Measurements from ENCODE around the gene FBXL17. TPM values are rescaled to one million over a fixed set of nuclear protein-coding genes. Genes with fewer than 3 reads are reported as not detected.

Gene FBXL17
- total RNA-seq, 2 donors from 2014 or later = 12.5 to 14.5 TPM

DNA sequence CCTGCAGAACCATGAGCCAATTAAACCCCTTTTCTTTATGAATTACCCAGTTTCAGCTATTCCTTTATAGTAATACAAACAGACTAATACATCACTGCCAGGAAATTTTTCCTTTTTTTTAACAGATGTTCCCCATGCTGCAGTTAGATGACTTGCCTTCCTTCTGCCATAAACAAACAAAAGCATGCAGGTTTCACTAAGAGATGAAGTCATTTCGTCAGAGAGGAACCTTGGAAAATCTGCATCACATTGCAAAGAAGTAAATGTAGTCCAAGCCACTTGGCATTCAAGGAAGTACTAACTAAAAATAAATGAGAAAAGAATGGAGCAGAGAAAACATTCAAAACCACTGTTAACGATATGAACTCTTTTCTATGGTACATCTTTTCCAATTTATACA, 517.1 kb downstream of the FBXL17 start:
- ATAC-seq (replicated peaks in 1 of 2) (no peak), DNase-seq (no peak)
- Mint-ChIP-seq H3K4me1 (ENCODE audit: low read depth) (no peaks in the 10 kb centered on the region), H3K36me3 (ENCODE audit: insufficient read depth in 2 of 2) (peaks cover 0 to 3% of the 10 kb centered on the region in 2 donors), H3K27ac (no peak overlapping the region), H3K9me3 (no peaks in the 10 kb centered on the region), H3K4me3 (no peak overlapping the region), H3K27me3 (ENCODE audit: low read depth) (no peaks in the 10 kb centered on the region)

DNA sequence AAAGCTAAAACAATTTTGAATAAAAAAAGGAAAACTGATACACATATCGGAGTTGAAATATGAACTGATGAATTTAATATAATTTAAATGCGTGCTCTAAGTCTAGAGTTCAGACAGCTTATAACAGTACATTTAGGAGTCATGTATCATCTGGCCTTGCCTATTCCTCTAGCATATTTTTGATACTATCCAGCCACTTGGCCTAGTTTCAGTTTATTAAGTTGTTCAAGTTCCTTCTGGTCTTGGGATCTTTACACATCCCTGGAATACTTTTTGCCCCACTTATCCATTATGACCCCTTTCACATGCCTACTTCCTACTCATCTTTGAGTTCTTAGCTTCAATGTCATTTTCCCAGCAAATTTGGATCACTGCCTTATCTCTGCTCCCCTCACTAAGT, 518.8 kb downstream of the FBXL17 start:
- Mint-ChIP-seq H3K4me3 (no peak overlapping the region), H3K9me3 (no peaks in the 10 kb centered on the region), H3K36me3 (ENCODE audit: insufficient read depth in 2 of 2) (peaks cover 0 to 2% of the 10 kb centered on the region in 2 donors), H3K27ac (no peak overlapping the region), H3K27me3 (ENCODE audit: low read depth) (no peaks in the 10 kb centered on the region), H3K4me1 (ENCODE audit: low read depth) (no peaks in the 10 kb centered on the region)
- ATAC-seq (replicated peaks in 1 of 2) = no peak
- no peak for DNase-seq

DNA sequence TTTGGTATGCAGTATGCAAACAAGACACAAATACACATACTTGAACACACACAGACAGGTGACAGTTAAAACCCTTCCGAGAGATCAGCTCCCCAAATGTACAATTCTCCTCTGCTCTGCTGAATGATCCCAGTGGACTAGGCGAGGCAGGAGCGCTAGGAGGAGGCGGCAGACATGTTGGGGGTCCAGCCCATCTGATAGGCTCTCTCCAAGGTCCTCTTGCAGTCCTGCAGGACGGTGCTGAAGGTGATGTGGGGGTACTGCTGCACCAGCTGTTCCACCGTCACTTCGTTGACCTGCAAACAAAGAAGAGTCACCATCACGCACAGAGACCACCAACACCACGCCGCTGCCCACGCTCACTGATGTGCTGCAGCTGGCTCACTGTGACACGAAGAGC, 520.3 kb downstream of the FBXL17 start:
- no peak for DNase-seq

DNA sequence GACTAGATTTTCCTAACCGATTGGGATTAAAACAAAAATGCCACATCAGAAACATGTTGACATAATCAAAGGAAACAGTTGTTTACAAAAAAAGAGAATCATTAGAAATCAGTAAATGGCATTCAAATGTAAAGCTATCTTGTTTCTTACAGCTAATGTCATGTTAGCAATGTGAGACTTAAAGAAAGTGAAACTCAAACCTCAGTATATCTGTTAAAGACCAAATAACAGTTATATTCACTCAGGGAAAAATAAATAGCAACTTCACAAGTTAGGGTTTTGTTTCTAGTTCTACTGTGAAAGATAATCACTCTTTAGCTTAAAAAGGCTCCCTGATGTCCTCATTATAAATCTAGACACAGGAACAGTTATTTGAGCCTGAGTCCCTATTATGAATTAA, 521.9 kb downstream of the FBXL17 start:
- no peaks in the 10 kb centered on the region for H3K9me3 Mint-ChIP-seq
- H3K4me3 Mint-ChIP-seq = no peak overlapping the region
- H3K4me1 Mint-ChIP-seq (ENCODE audit: low read depth) = no peaks in the 10 kb centered on the region
- no peak overlapping the region for H3K27ac Mint-ChIP-seq
- H3K36me3 Mint-ChIP-seq (ENCODE audit: insufficient read depth in 2 of 2) = no peaks in the 10 kb centered on the region
- DNase-seq = no peak
- no peaks in the 10 kb centered on the region for H3K27me3 Mint-ChIP-seq (ENCODE audit: low read depth)
- no peak for ATAC-seq (replicated peaks in 1 of 2)

More for the DNA sequence above, 520.3 kb downstream of the FBXL17 start:
- no peak overlapping the region for H3K27ac Mint-ChIP-seq
- no peaks in the 10 kb centered on the region for H3K27me3 Mint-ChIP-seq (ENCODE audit: low read depth)
- no peaks in the 10 kb centered on the region for H3K36me3 Mint-ChIP-seq (ENCODE audit: insufficient read depth in 2 of 2)
- no peaks in the 10 kb centered on the region for H3K9me3 Mint-ChIP-seq
- H3K4me1 Mint-ChIP-seq (ENCODE audit: low read depth) = no peaks in the 10 kb centered on the region
- H3K4me3 Mint-ChIP-seq = no peak overlapping the region
- no peak for ATAC-seq (replicated peaks in 1 of 2)

DNA sequence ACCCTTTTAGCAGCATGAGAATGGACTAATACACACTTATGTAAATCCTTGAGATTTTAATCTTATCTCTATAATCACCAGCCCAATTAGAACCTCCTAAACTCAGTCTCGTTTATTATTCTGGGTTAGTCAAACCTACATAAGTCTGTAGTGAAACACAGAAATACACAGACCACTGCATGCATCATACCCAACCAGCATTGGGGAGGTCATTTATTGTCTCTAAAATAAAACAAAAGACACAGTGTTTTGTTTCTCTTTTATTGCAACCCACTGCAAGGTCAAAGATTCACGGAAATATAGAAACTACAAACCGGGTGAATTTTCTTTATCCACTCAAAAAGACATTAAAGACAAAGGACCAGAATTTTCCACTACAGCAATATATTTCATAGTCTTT, 523.1 kb downstream of the FBXL17 start:
- Mint-ChIP-seq H3K27ac (no peak overlapping the region), H3K9me3 (no peaks in the 10 kb centered on the region), H3K27me3 (ENCODE audit: low read depth) (no peaks in the 10 kb centered on the region), H3K4me3 (no peak overlapping the region), H3K36me3 (ENCODE audit: insufficient read depth in 2 of 2) (no peaks in the 10 kb centered on the region), H3K4me1 (ENCODE audit: low read depth) (no peaks in the 10 kb centered on the region)
- ATAC-seq (replicated peaks in 1 of 2) (no peak), DNase-seq (no peak)

DNA sequence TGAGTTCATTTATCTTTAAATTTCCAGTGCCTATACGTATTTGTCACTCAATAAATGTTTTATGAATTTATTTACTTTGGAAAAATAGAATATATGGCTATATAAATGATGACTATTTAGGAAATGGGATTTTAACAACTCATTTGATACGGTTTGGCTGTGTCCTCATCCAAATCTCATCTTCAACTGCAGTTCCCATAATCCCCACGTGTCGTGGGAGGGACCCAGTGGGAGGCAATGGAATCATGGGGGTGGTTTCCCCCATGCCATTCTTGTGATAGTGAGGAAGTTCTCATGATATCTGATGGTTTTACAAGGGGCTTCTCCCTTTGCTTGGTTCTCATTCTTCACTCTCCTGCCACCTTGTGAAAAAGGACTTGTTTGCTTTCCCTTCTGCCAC, 523.6 kb downstream of the FBXL17 start:
- Mint-ChIP-seq H3K4me1 (ENCODE audit: low read depth) (no peaks in the 10 kb centered on the region), H3K4me3 (no peak overlapping the region), H3K36me3 (ENCODE audit: insufficient read depth in 2 of 2) (no peaks in the 10 kb centered on the region), H3K27ac (no peak overlapping the region), H3K27me3 (ENCODE audit: low read depth) (no peaks in the 10 kb centered on the region), H3K9me3 (no peaks in the 10 kb centered on the region)
- ATAC-seq (replicated peaks in 1 of 2) (no peak), DNase-seq (no peak)

DNA sequence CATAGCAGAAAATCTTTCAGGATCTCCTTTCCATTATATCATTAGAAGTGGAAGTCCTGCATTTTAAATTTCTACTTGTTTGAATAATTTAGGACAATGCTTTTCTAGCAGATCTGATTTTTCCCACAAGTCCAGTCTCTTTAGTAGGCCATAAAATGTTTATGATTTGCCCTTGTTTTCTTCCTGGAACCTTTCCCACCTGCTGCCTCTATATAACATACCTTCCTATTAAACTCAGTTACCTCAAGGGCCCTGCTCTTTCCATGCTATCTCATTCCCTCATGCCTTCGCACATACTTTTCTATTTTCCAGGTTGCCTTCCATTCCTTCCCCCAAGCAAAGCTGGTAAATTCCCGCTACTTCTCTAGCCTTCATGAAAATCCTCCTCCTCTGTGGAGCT, 524.1 kb downstream of the FBXL17 start:
- Mint-ChIP-seq H3K36me3 (ENCODE audit: insufficient read depth in 2 of 2) (no peaks in the 10 kb centered on the region), H3K4me1 (ENCODE audit: low read depth) (no peaks in the 10 kb centered on the region), H3K27me3 (ENCODE audit: low read depth) (no peaks in the 10 kb centered on the region), H3K27ac (no peak overlapping the region), H3K4me3 (no peak overlapping the region), H3K9me3 (no peaks in the 10 kb centered on the region)
- DNase-seq = no peak
- no peak for ATAC-seq (replicated peaks in 1 of 2)

DNA sequence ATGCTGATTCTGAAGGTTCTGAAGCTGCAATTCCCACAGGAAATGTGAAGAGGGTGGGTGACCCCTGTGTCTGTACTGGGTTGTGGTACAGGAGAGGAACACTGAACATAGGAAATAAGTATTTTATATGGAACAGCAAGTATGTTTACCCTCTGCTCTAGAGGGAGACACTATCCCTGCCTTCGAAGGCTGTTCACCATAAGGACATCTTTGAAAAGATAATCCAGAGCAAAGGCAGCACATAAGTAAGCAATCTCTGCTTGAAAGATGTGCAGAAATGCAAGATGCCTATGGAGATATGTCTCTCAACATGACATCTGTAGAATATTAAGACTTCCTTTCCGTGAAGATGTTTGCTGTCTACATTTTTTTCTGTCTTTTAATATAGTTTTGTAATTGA, 526.7 kb downstream of the FBXL17 start:
- H3K4me3 Mint-ChIP-seq = no peak overlapping the region
- no peaks in the 10 kb centered on the region for H3K36me3 Mint-ChIP-seq (ENCODE audit: insufficient read depth in 2 of 2)
- ATAC-seq (replicated peaks in 1 of 2) = no peak
- H3K27ac Mint-ChIP-seq = no peak overlapping the region
- DNase-seq = no peak
- H3K4me1 Mint-ChIP-seq (ENCODE audit: low read depth) = no peaks in the 10 kb centered on the region
- no peaks in the 10 kb centered on the region for H3K27me3 Mint-ChIP-seq (ENCODE audit: low read depth)
- H3K9me3 Mint-ChIP-seq = no peaks in the 10 kb centered on the region

DNA sequence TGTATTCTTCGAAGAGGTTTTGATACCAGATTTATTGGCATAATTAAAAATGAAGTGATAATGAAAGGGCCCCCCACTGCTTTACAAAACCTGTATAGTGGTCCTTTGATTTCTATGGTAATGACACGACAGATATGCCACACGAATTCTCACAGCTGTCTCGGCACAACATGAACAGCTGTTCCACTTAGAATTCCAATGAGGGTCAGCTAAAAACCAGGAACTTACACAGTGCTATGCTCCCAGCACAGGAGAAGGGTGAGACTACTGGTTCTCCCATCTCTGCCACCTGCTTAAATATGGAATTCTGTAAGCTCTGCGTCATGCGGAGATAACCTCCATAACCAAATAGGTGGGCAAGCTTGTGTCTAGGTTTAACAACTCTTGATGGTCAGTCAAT, 528.2 kb downstream of the FBXL17 start:
- Mint-ChIP-seq H3K9me3 (no peaks in the 10 kb centered on the region), H3K36me3 (ENCODE audit: insufficient read depth in 2 of 2) (no peaks in the 10 kb centered on the region), H3K4me3 (no peak overlapping the region), H3K4me1 (ENCODE audit: low read depth) (no peaks in the 10 kb centered on the region), H3K27ac (no peak overlapping the region), H3K27me3 (ENCODE audit: low read depth) (no peaks in the 10 kb centered on the region)
- DNase-seq (no peak), ATAC-seq (replicated peaks in 1 of 2) (no peak)

DNA sequence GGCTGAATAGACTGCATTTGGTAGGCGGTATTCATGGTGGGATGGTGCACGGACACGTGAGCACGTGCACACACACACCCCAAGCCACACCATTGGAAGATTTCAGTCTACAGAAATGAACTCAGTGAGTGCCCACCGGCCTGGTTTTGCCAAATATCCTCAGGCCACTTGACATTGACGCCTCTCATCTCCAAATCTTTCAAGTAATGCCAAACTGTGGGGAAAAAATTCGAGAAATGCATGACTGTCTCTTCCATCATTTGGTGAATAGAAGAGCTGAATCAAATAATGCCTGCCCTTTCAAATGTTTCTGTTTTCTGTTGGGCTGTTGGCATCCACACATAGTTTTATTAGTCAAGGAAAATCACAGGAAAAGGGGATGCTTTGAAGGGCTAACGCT, 528.9 kb downstream of the FBXL17 start:
- no peaks in the 10 kb centered on the region for H3K27me3 Mint-ChIP-seq (ENCODE audit: low read depth)
- H3K9me3 Mint-ChIP-seq = no peaks in the 10 kb centered on the region
- ATAC-seq (replicated peaks in 1 of 2) (no peak), DNase-seq (no peak)
- H3K4me3 Mint-ChIP-seq = no peak overlapping the region
- no peaks in the 10 kb centered on the region for H3K4me1 Mint-ChIP-seq (ENCODE audit: low read depth)
- H3K36me3 Mint-ChIP-seq (ENCODE audit: insufficient read depth in 2 of 2) = no peaks in the 10 kb centered on the region
- no peak overlapping the region for H3K27ac Mint-ChIP-seq

DNA sequence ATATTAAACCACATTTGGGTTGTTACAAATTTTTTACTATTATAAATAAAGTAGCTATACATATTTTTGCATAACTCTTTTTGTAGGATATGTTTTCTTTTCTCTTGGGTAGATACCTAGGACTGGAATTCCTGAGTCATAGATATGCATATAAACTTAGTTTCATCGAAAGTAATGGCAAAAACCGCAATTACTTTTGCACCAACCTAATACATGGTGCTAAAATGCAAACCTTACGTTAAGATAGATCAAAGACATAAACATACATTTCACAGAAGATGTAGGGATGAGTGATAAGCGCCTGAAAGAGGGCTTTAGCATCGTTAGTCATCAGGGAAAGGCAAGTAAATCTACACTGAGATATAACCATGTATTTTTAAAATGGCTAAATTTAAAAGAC, 532.8 kb downstream of the FBXL17 start:
- Mint-ChIP-seq H3K36me3 (ENCODE audit: insufficient read depth in 2 of 2) (no peaks in the 10 kb centered on the region), H3K27ac (no peak overlapping the region), H3K4me3 (no peak overlapping the region), H3K9me3 (no peaks in the 10 kb centered on the region), H3K4me1 (ENCODE audit: low read depth) (no peaks in the 10 kb centered on the region), H3K27me3 (ENCODE audit: low read depth) (no peaks in the 10 kb centered on the region)
- ATAC-seq (replicated peaks in 1 of 2) (no peak), DNase-seq (no peak)

DNA sequence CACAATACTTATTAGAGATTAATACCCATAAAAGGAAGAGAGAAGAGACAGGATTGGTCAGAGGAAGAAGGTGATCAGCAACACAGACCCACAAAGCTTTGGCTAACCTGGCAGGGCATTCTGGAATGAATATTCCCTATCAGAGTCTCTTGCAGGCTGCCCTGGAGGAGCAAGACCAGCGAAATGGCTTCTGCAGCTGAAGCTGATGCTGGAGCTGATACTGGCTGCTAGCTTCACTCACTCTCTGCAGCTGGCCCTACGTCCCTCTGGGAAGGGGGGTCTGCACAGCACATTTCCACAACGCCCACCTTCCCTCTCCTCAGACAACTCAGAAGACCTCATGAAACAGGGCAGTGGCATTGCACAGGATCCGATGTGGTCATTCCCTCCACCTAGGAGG, 541.3 kb downstream of the FBXL17 start:
- H3K4me1 Mint-ChIP-seq (ENCODE audit: low read depth) = no peaks in the 10 kb centered on the region
- no peaks in the 10 kb centered on the region for H3K36me3 Mint-ChIP-seq (ENCODE audit: insufficient read depth in 2 of 2)
- DNase-seq = no peak
- no peaks in the 10 kb centered on the region for H3K9me3 Mint-ChIP-seq
- no peak overlapping the region for H3K27ac Mint-ChIP-seq
- ATAC-seq (replicated peaks in 1 of 2) = no peak
- H3K27me3 Mint-ChIP-seq (ENCODE audit: low read depth) = peaks cover 6% of the 10 kb centered on the region
- no peak overlapping the region for H3K4me3 Mint-ChIP-seq

DNA sequence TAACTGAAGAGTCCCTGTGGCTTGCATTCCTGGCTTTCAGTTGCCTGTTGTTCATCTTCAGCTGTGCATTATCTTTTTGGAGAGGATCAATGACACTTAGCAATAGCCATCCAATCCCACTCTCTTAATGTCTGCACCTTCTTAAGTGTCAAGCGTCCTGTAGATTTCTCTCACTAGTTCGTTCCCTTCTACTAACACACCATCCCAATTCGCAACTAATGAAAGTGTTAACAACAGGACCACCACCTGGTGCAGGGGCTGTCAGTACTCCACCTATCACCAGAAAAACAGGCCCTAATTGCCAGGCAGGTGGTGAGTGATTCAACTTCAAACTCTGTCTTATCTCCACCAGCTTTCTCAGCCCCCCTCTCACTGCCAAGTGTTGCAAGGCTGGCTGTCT, 541.7 kb downstream of the FBXL17 start:
- H3K27me3 Mint-ChIP-seq (ENCODE audit: low read depth) = peaks cover 6% of the 10 kb centered on the region
- ATAC-seq (replicated peaks in 1 of 2) (no peak), DNase-seq (no peak)
- no peaks in the 10 kb centered on the region for H3K4me1 Mint-ChIP-seq (ENCODE audit: low read depth)
- no peaks in the 10 kb centered on the region for H3K36me3 Mint-ChIP-seq (ENCODE audit: insufficient read depth in 2 of 2)
- H3K27ac Mint-ChIP-seq = no peak overlapping the region
- no peaks in the 10 kb centered on the region for H3K9me3 Mint-ChIP-seq
- no peak overlapping the region for H3K4me3 Mint-ChIP-seq

DNA sequence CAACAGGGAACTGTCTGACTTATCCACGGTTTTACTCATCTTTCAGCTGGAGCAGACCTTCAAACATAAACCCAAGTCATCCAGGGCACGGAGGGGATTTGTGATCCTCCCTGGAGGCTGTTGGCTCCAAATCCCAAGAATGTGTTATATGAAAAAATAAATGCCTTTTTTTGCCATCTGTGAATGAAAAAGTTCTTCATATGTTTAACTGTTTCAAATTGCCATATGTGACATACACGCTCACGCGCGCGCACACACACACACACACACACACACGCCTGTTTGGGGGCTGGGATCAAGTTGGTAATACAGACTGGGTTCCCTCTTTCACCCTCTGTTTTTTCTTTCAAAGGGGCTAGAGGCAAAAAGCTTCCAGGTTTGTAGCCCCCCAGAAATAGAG, 546.8 kb downstream of the FBXL17 start:
- no peaks in the 10 kb centered on the region for H3K9me3 Mint-ChIP-seq
- ATAC-seq (replicated peaks in 1 of 2) = no peak
- H3K27me3 Mint-ChIP-seq (ENCODE audit: low read depth) = no peaks in the 10 kb centered on the region
- no peak overlapping the region for H3K27ac Mint-ChIP-seq
- H3K4me3 Mint-ChIP-seq = no peak overlapping the region
- no peaks in the 10 kb centered on the region for H3K4me1 Mint-ChIP-seq (ENCODE audit: low read depth)
- no peak for DNase-seq
- no peaks in the 10 kb centered on the region for H3K36me3 Mint-ChIP-seq (ENCODE audit: insufficient read depth in 2 of 2)

DNA sequence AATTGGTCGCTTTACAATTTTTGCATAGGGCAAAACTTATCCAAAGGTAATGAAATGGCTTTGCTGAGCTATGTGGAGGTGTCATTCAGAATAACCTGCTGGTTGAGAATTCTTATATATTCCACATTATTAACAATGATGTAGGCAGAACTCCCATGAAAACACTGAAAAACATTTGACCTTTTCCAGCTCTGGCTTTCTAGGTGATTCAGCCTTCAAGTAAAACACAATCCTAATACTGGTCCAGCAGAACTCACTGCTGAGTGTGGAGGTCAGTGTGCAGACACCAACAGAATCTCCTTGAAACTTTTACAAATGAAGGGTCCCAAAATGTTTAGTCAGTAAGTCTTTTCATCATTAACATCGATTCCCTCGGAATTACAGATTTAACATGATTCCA, 549.2 kb downstream of the FBXL17 start:
- Mint-ChIP-seq H3K9me3 (no peaks in the 10 kb centered on the region), H3K4me3 (no peak overlapping the region), H3K27ac (no peak overlapping the region), H3K36me3 (ENCODE audit: insufficient read depth in 2 of 2) (no peaks in the 10 kb centered on the region), H3K27me3 (ENCODE audit: low read depth) (no peaks in the 10 kb centered on the region), H3K4me1 (ENCODE audit: low read depth) (no peaks in the 10 kb centered on the region)
- DNase-seq (no peak), ATAC-seq (replicated peaks in 1 of 2) (no peak)

All from activated T-cell treated with anti-CD3 and anti-CD28 coated beads, Interleukin-2, amount 50 U/mL, for 72 hours (primary cell).